Fibroblast of mammary gland (primary cell): ENCODE data around the gene KTI12.
A peak's percentile ranks its signal among the peaks of the same experiment; 100 is the strongest.
"Not testable (repeated sequence)": the region's sequence is repeated elsewhere in the genome, so short reads cannot be mapped to it uniquely, and the experiment has no call there.

Experiments
- DNase-seq: peaks from one replicate; pipeline ENCODE4 v3.0.0-alpha.2; 2010; ENCODE audit warnings: low read depth
- H3K4me3 ChIP-seq: 2 replicates; pipeline ENCODE4 v1.5.1; 2011; ENCODE audit warnings: low read depth, mild to moderate bottlenecking, low read length, moderate library complexity; ENCODE audit not compliant: control insufficient read depth
- TF ChIP-seq, protein P1 (sequence below): conservative IDR thresholded peaks from 2 replicates; pipeline ENCODE4 v1.5.1; 2011; ENCODE audit warnings: low read depth, low read length, inconsistent platforms; ENCODE audit not compliant: control insufficient read depth, insufficient read depth

The KTI12 gene, protein sequence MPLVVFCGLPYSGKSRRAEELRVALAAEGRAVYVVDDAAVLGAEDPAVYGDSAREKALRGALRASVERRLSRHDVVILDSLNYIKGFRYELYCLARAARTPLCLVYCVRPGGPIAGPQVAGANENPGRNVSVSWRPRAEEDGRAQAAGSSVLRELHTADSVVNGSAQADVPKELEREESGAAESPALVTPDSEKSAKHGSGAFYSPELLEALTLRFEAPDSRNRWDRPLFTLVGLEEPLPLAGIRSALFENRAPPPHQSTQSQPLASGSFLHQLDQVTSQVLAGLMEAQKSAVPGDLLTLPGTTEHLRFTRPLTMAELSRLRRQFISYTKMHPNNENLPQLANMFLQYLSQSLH

DNA sequence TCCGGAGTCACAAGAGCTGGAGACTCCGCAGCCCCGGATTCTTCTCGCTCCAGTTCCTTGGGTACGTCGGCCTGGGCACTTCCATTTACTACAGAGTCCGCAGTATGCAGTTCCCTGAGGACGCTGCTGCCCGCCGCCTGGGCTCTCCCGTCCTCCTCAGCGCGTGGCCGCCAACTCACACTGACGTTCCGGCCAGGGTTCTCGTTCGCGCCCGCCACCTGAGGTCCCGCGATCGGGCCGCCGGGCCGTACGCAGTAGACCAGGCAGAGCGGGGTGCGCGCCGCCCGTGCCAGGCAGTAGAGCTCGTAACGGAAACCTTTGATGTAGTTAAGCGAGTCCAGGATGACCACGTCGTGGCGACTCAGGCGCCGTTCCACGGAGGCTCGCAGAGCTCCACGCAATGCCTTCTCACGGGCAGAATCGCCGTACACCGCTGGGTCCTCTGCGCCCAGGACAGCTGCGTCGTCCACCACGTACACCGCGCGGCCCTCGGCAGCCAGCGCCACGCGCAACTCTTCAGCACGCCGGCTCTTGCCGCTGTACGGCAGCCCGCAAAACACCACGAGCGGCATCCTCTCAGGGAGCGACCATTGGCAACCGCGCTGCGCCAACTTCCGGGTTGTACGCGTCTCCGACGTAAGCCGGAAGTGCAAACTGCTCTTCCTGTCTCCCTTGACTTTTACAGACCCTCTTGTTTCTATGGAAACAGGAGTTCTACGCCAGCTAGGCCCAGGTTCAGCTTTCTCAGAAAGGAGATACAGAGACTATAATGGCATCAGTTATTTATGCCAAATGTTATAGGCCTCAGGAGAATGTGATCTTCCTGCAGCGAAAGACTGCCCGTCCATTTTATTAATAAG lies at the start of gene KTI12:
Gene KTI12, minus strand, starts transcription at position 621 of the 860 bp plus-strand sequence. Its CDS starts 49 bp downstream, at position 572.
- DNase-seq = peak; percentile 92
- TF ChIP-seq, protein P1, sequence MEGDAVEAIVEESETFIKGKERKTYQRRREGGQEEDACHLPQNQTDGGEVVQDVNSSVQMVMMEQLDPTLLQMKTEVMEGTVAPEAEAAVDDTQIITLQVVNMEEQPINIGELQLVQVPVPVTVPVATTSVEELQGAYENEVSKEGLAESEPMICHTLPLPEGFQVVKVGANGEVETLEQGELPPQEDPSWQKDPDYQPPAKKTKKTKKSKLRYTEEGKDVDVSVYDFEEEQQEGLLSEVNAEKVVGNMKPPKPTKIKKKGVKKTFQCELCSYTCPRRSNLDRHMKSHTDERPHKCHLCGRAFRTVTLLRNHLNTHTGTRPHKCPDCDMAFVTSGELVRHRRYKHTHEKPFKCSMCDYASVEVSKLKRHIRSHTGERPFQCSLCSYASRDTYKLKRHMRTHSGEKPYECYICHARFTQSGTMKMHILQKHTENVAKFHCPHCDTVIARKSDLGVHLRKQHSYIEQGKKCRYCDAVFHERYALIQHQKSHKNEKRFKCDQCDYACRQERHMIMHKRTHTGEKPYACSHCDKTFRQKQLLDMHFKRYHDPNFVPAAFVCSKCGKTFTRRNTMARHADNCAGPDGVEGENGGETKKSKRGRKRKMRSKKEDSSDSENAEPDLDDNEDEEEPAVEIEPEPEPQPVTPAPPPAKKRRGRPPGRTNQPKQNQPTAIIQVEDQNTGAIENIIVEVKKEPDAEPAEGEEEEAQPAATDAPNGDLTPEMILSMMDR = no peak
- H3K4me3 ChIP-seq = peak within 1 kb of the TSS; percentile 93

DNA sequence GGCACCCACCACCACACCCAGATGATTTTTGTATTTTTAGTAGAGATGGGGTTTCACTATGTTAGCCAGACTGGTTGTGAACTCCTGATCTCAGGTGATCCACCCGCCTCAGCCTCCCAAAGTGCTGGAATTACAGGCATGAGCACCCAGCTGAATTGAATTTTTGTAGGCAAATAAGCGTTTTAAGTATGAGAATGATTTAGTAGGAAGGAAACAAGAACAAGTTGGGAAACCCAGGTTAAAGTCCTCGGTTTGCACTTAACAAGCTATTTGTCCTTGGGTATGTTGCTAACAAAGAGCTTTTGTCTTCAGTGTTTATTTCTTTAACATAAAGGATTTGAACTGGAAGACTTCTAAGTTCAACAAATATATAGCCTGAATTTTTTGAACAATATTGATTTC lies 46.4 kb upstream of the KTI12 start:
- TF ChIP-seq, protein P1 = no peak
- DNase-seq = no peak

DNA sequence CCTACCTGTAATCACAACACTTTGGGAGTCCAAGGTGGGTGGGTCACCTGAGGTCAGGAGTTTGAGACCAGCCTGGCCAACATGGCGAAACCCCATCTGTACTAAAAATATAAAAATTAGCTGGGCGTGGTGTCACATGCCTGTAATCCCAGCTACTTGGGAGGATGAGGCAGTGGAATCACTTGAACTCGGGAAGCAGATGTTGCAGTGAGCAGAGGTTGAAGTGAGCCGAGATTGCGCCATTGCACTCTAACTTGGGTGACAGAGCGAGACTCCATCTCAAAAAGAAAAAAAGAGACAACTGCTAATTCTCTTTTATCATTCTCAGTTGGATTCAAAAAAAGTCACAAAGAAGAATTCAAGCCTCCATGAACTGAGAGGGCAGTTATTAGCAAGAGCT lies 43.7 kb upstream of the KTI12 start:
- H3K4me3 ChIP-seq, DNase-seq: not testable (repeated sequence)

More for the DNA sequence above, 46.4 kb upstream of the KTI12 start:
- H3K4me3 ChIP-seq = no peak overlapping the region

DNA sequence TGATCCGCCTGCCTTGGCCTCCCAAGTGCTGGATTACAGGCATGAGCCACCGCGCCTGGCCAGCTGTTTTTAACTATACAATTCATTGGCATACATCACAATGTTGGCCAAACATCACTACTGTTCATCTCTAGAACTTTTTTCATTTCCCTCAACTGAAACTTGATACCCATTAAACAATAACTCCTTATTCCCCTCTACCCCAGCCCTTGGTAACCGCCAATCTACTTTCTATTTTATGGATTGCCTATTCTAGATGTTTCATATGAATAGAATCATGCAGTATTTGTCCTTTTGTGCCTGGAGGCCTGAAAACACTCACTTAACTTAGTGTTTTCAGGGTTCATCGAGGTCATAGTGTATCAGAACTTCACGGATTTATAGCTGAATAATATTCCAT lies 38.7 kb upstream of the KTI12 start:
- DNase-seq = no peak
- no peak overlapping the region for H3K4me3 ChIP-seq
- TF ChIP-seq, protein P1 = no peak

DNA sequence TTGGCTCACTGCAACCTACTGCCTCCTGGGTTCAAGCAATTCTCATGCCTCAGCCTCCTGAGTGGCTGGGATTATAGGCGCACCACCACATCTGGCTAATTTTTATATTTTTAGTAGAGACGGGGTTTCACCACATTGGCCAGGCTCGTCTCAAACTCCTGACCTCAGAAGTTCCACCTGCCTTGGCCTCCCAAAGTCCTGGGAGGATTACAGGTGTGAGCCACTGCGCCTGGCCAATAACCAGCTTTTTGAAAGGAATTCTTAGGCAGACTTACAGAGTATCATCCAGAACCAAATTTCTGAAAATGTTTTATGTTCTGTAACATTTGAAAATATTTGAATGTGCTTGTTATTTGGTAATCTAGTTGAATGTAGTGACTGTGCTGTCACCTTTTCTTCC lies 37.1 kb upstream of the KTI12 start:
- H3K4me3 ChIP-seq = no peak overlapping the region
- no peak for DNase-seq
- TF ChIP-seq, protein P1 = no peak

DNA sequence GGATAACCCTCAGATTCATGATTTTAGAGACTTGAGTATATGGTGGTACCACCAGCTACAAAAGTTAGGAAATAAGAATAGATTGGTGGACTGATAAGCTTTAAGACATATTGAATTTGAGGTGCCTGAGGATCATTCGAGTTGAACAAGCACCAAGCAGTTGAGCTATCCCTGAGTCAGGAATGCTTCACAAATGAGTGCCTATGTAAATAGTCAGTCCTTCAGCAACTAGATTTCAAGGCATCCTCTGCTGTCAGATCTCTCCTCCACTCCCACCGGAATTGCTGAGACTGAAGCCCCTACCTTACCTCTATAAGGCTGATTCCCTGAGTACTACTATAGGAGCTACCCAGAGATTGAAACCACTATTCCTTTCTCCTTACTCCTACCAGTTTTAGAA lies 29.6 kb upstream of the KTI12 start:
- TF ChIP-seq, protein P1 = no peak
- no peak overlapping the region for H3K4me3 ChIP-seq
- DNase-seq = no peak

DNA sequence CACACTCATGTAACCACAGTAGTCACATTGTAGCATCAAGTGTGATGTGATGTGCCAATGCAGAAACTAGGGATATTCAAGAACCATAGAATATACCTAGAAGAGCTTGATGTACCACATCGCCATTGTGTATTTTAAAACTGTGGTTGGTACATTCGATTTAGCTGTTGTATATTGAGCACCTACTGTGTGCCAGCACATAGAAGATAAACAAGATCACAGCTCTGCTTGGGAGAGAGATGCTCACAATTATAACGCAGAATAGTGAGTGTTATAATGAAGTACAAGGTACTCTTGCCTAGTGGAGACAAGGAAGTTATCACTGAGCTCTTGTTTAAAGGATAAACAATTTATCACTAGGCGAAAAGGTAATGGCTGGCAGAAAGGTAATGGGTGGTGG lies 27.2 kb upstream of the KTI12 start:
- TF ChIP-seq, protein P1 = no peak
- H3K4me3 ChIP-seq = no peak overlapping the region
- no peak for DNase-seq
